HEK293 (cell line): ENCODE results near the gene TRIM2.

Experiments used
- CTCF ChIA-PET: fragments of 350-600 bp; formaldehyde crosslinking; extraction: SDS; loops from one replicate; lab custom pipeline; 2021; ENCODE audit warnings: antibody characterized with exemption; lab: Yijun Ruan, JAX
- POLR2A ChIA-PET: fragments of 300-600 bp; formaldehyde crosslinking; extraction: SDS; loops from one replicate; lab custom pipeline; 2020; ENCODE audit warnings: antibody characterized with exemption, inconsistent platforms; lab: Yijun Ruan, JAX
- H3K27ac ChIP-seq: fragments of 200-500 bp; sonication (Bioruptor generic); 2 replicates; pipeline ENCODE4 v1.5.1; 2014; ENCODE audit warnings: low read depth, low read length, control low read depth, inconsistent platforms; ENCODE audit errors: extremely low read depth
- H3K36me3 ChIP-seq, 2 experiments: fragments of 200-500 bp in 1 of 2; sonication (Bioruptor generic) in 1 of 2; 1 replicate in 1 of 2; 2 replicates in 1 of 2; pipeline ENCODE4 v1.5.1; 2014 to 2017; ENCODE audit warnings: inconsistent platforms in 2 of 2, low read length in 2 of 2; ENCODE audit not compliant: control insufficient read depth in 2 of 2, insufficient read depth in 1 of 2
- H3K4me1 ChIP-seq: fragments of 200-500 bp; sonication (Bioruptor generic); 2 replicates; pipeline ENCODE4 v1.5.1; 2014; ENCODE audit warnings: mild to moderate bottlenecking, low read length, inconsistent platforms; ENCODE audit not compliant: control insufficient read depth, insufficient read depth
- H3K4me3 ChIP-seq: 2 replicates; pipeline ENCODE4 v1.5.1; 2011; ENCODE audit warnings: low read depth, mild to moderate bottlenecking, control low read depth, low read length, moderate library complexity
- H3K9me3 ChIP-seq: fragments of 200-500 bp; sonication (Bioruptor generic); 2 replicates; pipeline ENCODE4 v1.5.1; 2014; ENCODE audit warnings: low read depth, low read length, inconsistent platforms; ENCODE audit not compliant: control insufficient read depth, insufficient read depth
- ELK4 ChIP-seq: IDR thresholded peaks from 2 replicates; pipeline ENCODE4 v1.6.1; 2011; ENCODE audit warnings: mild to moderate bottlenecking, low read depth, low read length, borderline replicate concordance
- HOXD13 ChIP-seq: sonication (generic); formaldehyde crosslinking; IDR thresholded peaks from 2 replicates; pipeline ENCODE4 v1.8.0; 2022; ENCODE audit warnings: missing genetic modification reagents, borderline replicate concordance
- MYNN ChIP-seq: fragments of 450-650 bp; formaldehyde crosslinking; IDR thresholded peaks from 2 replicates; pipeline ENCODE4 v1.5.1; 2016; ENCODE audit warnings: missing biosample characterization, missing genetic modification characterization, borderline replicate concordance
- SCRT2 ChIP-seq: fragments of 450-650 bp; formaldehyde crosslinking; IDR thresholded peaks from 2 replicates; pipeline ENCODE4 v1.5.1; 2016; ENCODE audit warnings: missing biosample characterization, missing genetic modification characterization
- SP7 ChIP-seq: fragments of 450-650 bp; formaldehyde crosslinking; IDR thresholded peaks from 2 replicates; pipeline ENCODE4 v1.5.1; 2016; ENCODE audit warnings: missing biosample characterization, missing genetic modification characterization
- ZIC2 ChIP-seq: fragments of 450-650 bp; formaldehyde crosslinking; IDR thresholded peaks from 2 replicates; pipeline ENCODE4 v1.5.1; 2016; ENCODE audit warnings: missing biosample characterization, missing genetic modification characterization
- ZNF10 ChIP-seq: fragments of 450-650 bp; formaldehyde crosslinking; IDR thresholded peaks from 2 replicates; pipeline ENCODE4 v1.5.1; 2017; ENCODE audit warnings: missing biosample characterization, missing genetic modification characterization
- ZNF146 ChIP-seq: fragments of 450-650 bp; formaldehyde crosslinking; IDR thresholded peaks from 2 replicates; pipeline ENCODE4 v1.5.1; 2016; ENCODE audit warnings: missing biosample characterization, missing genetic modification characterization
- ZNF16 ChIP-seq: fragments of 450-650 bp; formaldehyde crosslinking; IDR thresholded peaks from 2 replicates; pipeline ENCODE4 v1.5.1; 2016; ENCODE audit warnings: low read depth, missing biosample characterization, missing genetic modification characterization
- ZNF174 ChIP-seq: fragments of 450-650 bp; formaldehyde crosslinking; IDR thresholded peaks from 2 replicates; pipeline ENCODE4 v1.5.0; 2017; ENCODE audit warnings: missing biosample characterization, mild to moderate bottlenecking, missing genetic modification characterization
- ZNF324 ChIP-seq: fragments of 450-650 bp; formaldehyde crosslinking; IDR thresholded peaks from 2 replicates; pipeline ENCODE4 v1.5.1; 2016; ENCODE audit warnings: missing biosample characterization, missing genetic modification characterization
- ZNF362 ChIP-seq: fragments of 450-650 bp; formaldehyde crosslinking; IDR thresholded peaks from 2 replicates; pipeline ENCODE4 v1.5.1; 2016; ENCODE audit warnings: missing biosample characterization, missing genetic modification characterization
- ZNF398 ChIP-seq: fragments of 450-650 bp; formaldehyde crosslinking; IDR thresholded peaks from 2 replicates; pipeline ENCODE4 v1.5.1; 2017; ENCODE audit warnings: missing biosample characterization, missing genetic modification characterization
- ZNF423 ChIP-seq: fragments of 450-650 bp; formaldehyde crosslinking; IDR thresholded peaks from 2 replicates; pipeline ENCODE4 v1.5.1; 2016; ENCODE audit warnings: missing biosample characterization, missing genetic modification characterization
- ZNF48 ChIP-seq: fragments of 450-650 bp; formaldehyde crosslinking; IDR thresholded peaks from 2 replicates; pipeline ENCODE4 v1.5.1; 2016; ENCODE audit warnings: missing biosample characterization, missing genetic modification characterization
- ZNF558 ChIP-seq: fragments of 450-650 bp; formaldehyde crosslinking; IDR thresholded peaks from 2 replicates; pipeline ENCODE4 v1.5.1; 2016; ENCODE audit warnings: missing biosample characterization, missing genetic modification characterization
- ZNF561 ChIP-seq: fragments of 450-650 bp; IDR thresholded peaks from 2 replicates; pipeline ENCODE4 v1.5.1; 2018; ENCODE audit warnings: missing biosample characterization, missing genetic modification characterization, borderline replicate concordance
- ZNF621 ChIP-seq: fragments of 450-650 bp; formaldehyde crosslinking; IDR thresholded peaks from 2 replicates; pipeline ENCODE4 v1.5.1; 2017; ENCODE audit warnings: missing biosample characterization, missing genetic modification characterization
- ZNF645 ChIP-seq: fragments of 450-650 bp; formaldehyde crosslinking; IDR thresholded peaks from 2 replicates; pipeline ENCODE4; 2016; ENCODE audit warnings: missing biosample characterization, missing genetic modification characterization
- ZNF664 ChIP-seq: fragments of 450-650 bp; formaldehyde crosslinking; IDR thresholded peaks from 2 replicates; pipeline ENCODE4 v1.5.1; 2016; ENCODE audit warnings: missing biosample characterization, missing genetic modification characterization
- ZNF670 ChIP-seq: fragments of 450-650 bp; formaldehyde crosslinking; IDR thresholded peaks from 2 replicates; pipeline ENCODE4 v1.5.1; 2016; ENCODE audit warnings: missing biosample characterization, missing genetic modification characterization, low read depth

TRIM2 gene

GRCh38 chr4:153276971-153277370 lies 72.7 kb downstream of the TRIM2 start:
- no peak overlapping the region for H3K27ac ChIP-seq
- CTCF ChIA-PET, result interaction anchor here (1.1 to 1.2 kb wide), 2 partner anchors 44 to 134 kb away, joined by 3 read pairs; no protein-coding TSS in a partner anchor
- POLR2A ChIA-PET, result no interaction called here
- no peaks in the 10 kb centered on the region for H3K4me1 ChIP-seq
- no peaks in the 10 kb centered on the region for H3K9me3 ChIP-seq
- H3K4me3 ChIP-seq, result no peak overlapping the region
- no peak for TF ChIP-seq MYNN
- TF ChIP-seq ZNF664 (tag by site-specific recombination), result no peak
- no peak for TF ChIP-seq HOXD13 (CRISPR knock-in tag)
- H3K36me3 ChIP-seq, result peaks cover 0 to 32% of the 10 kb centered on the region in 2 experiments; a peak in 2 of 3 replicates

- Histone ChIP-seq H3K4me1 (no peaks in the 10 kb centered on the region), H3K36me3 (peaks cover 0 to 20% of the 10 kb centered on the region in 2 experiments; a peak in 2 of 3 replicates), H3K4me3 (no peak overlapping the region), H3K27ac (no peak overlapping the region), H3K9me3 (no peaks in the 10 kb centered on the region)
- POLR2A ChIA-PET, result no interaction called here
- CTCF ChIA-PET, result interaction anchor here (0.6 kb wide), 1 partner anchor 367 kb away, joined by 4 read pairs; no protein-coding TSS in a partner anchor
- peak; percentile 91 for TF ChIP-seq ZNF558 (tag by site-specific recombination)
- TF ChIP-seq ZNF324 (tag by site-specific recombination), result no peak
- TF ChIP-seq ZNF645 (tag by site-specific recombination), result no peak
- no peak for TF ChIP-seq SCRT2 (tag by site-specific recombination)
- TF ChIP-seq, all 188 proteins: peak for 1
Measured at GRCh38 chr4:153281476-153281875, 77.2 kb downstream of the TRIM2 start.

GRCh38 chr4:153282023-153282422 lies 77.8 kb downstream of the TRIM2 start:
- no peak for TF ChIP-seq ZNF621 (tag by site-specific recombination)
- Histone ChIP-seq H3K36me3 (peaks cover 0 to 15% of the 10 kb centered on the region in 2 experiments; a peak in 2 of 3 replicates), H3K9me3 (no peaks in the 10 kb centered on the region), H3K4me1 (no peaks in the 10 kb centered on the region), H3K27ac (no peak overlapping the region), H3K4me3 (no peak overlapping the region)
- CTCF ChIA-PET, result no interaction called here
- POLR2A ChIA-PET, result no interaction called here

GRCh38 chr4:153283260-153283659 lies 79.0 kb downstream of the TRIM2 start:
- ChIA-PET POLR2A (no interaction called here), CTCF (no interaction called here)
- no peak overlapping the region for H3K27ac ChIP-seq
- no peak overlapping the region for H3K4me3 ChIP-seq
- peaks cover 0 to 11% of the 10 kb centered on the region in 2 experiments; a peak in 2 of 3 replicates for H3K36me3 ChIP-seq
- no peaks in the 10 kb centered on the region for H3K4me1 ChIP-seq
- no peaks in the 10 kb centered on the region for H3K9me3 ChIP-seq
- no peak for TF ChIP-seq SP7 (tag by site-specific recombination)
- TF ChIP-seq ZNF146 (tag by site-specific recombination), result peak; percentile 77
- no peak for TF ChIP-seq ELK4
- peak; percentile 81 for TF ChIP-seq ZNF10 (tag by site-specific recombination)

- H3K9me3 ChIP-seq, result no peaks in the 10 kb centered on the region
- POLR2A ChIA-PET, result no interaction called here
- no peaks in the 10 kb centered on the region for H3K4me1 ChIP-seq
- CTCF ChIA-PET, result interaction anchor here (0.6 kb wide), 1 partner anchor 253 kb away, joined by 3 read pairs; no protein-coding TSS in a partner anchor
- H3K36me3 ChIP-seq, result peaks cover 0 to 26% of the 10 kb centered on the region in 2 experiments; a peak in 1 of 3 replicates
- no peak overlapping the region for H3K4me3 ChIP-seq
- no peak overlapping the region for H3K27ac ChIP-seq
- no peak for TF ChIP-seq ZNF174 (tag by site-specific recombination)
- no peak for TF ChIP-seq ZIC2
- no peak for TF ChIP-seq ZNF561 (tag by site-specific recombination)
- TF ChIP-seq ZNF670 (tag by site-specific recombination), result no peak
- TF ChIP-seq ZNF362, result no peak
- TF ChIP-seq ZNF16 (tag by site-specific recombination), result no peak
- TF ChIP-seq ZNF48, result no peak
- TF ChIP-seq ZNF423 (tag by site-specific recombination), result no peak
- TF ChIP-seq ZNF398 (tag by site-specific recombination), result no peak
Measured at GRCh38 chr4:153290134-153290533, 85.9 kb downstream of the TRIM2 start.
